ENCODE data around the gene IKZF2.

Gene IKZF2

DNA sequence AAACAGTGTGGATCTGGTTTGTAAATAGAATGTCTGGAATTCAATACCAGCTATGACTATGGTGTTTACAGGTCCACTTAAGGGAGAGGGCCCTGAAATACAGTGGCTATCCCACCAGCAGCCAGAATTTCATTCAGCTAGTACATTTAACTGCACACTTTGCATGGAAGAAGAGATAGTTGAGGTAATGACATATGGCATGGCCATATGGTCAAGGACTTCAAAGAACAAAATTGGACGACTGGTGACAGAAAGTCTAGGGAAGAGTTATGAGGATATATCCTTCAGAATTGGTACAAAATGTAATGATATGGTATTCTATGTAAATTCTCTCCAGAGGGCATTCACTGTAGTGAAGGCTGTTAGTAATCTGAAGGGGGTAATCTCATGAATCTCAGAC, 105.0 kb downstream of the IKZF2 start:
- TF ChIP-seq, protein P1, sequence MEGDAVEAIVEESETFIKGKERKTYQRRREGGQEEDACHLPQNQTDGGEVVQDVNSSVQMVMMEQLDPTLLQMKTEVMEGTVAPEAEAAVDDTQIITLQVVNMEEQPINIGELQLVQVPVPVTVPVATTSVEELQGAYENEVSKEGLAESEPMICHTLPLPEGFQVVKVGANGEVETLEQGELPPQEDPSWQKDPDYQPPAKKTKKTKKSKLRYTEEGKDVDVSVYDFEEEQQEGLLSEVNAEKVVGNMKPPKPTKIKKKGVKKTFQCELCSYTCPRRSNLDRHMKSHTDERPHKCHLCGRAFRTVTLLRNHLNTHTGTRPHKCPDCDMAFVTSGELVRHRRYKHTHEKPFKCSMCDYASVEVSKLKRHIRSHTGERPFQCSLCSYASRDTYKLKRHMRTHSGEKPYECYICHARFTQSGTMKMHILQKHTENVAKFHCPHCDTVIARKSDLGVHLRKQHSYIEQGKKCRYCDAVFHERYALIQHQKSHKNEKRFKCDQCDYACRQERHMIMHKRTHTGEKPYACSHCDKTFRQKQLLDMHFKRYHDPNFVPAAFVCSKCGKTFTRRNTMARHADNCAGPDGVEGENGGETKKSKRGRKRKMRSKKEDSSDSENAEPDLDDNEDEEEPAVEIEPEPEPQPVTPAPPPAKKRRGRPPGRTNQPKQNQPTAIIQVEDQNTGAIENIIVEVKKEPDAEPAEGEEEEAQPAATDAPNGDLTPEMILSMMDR (conservative IDR thresholded peaks at IDR 0.05; ENCODE audit: low read depth, low read length): no peak
- H3K9ac ChIP-seq: no peak overlapping the region
- H3K4me1 ChIP-seq (ENCODE audit: low read depth, poor library complexity, severe bottlenecking): no peaks in the 10 kb centered on the region
- no peaks in the 10 kb centered on the region for H3K27me3 ChIP-seq (ENCODE audit: insufficient read depth, low read depth)
- no peak overlapping the region for H2AFZ ChIP-seq (ENCODE audit: low read depth)
- H3K79me2 ChIP-seq (ENCODE audit: insufficient read depth, low read depth): no peaks in the 10 kb centered on the region
- no peak overlapping the region for H3K4me3 ChIP-seq (IDR thresholded peaks at IDR 0.05; ENCODE audit: insufficient read depth, low read depth, low read length)
- no peaks in the 10 kb centered on the region for H4K20me1 ChIP-seq (ENCODE audit: insufficient read depth)
- H3K4me2 ChIP-seq: no peak overlapping the region
- no peak overlapping the region for H3K27ac ChIP-seq
- H3K36me3 ChIP-seq (ENCODE audit: insufficient read depth): no peaks in the 10 kb centered on the region

DNA sequence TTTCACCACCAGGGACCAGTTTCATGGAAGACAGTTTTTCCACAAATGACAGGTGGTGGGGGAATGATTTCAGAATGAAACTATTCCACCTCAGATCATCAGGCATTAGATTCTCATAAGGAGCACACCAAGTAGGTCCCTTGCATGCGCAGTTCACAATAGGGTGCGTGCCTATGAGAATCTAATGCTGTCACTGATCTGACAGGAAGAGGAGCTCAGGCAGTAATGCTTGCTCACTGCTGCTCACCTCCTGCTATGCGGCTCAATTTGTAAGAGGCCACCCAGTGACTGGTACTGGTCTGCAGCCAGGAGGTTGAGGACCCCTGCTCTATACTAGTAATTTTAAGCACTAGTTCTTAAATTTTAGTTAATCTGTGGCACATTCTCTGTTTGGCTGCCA, 107.8 kb downstream of the IKZF2 start:
- no peak overlapping the region for H2AFZ ChIP-seq (ENCODE audit: low read depth)
- no peaks in the 10 kb centered on the region for H3K36me3 ChIP-seq (ENCODE audit: insufficient read depth)
- H3K4me3 ChIP-seq (IDR thresholded peaks at IDR 0.05; ENCODE audit: insufficient read depth, low read depth, low read length): no peak overlapping the region
- no peaks in the 10 kb centered on the region for H3K4me1 ChIP-seq (ENCODE audit: low read depth, poor library complexity, severe bottlenecking)
- H4K20me1 ChIP-seq (ENCODE audit: insufficient read depth): no peaks in the 10 kb centered on the region
- no peak overlapping the region for H3K9ac ChIP-seq
- TF ChIP-seq, protein P1 (conservative IDR thresholded peaks at IDR 0.05; ENCODE audit: low read depth, low read length): no peak
- H3K27ac ChIP-seq: no peak overlapping the region
- no peak overlapping the region for H3K4me2 ChIP-seq
- H3K27me3 ChIP-seq (ENCODE audit: insufficient read depth, low read depth): no peaks in the 10 kb centered on the region
- H3K79me2 ChIP-seq (ENCODE audit: insufficient read depth, low read depth): no peaks in the 10 kb centered on the region

DNA sequence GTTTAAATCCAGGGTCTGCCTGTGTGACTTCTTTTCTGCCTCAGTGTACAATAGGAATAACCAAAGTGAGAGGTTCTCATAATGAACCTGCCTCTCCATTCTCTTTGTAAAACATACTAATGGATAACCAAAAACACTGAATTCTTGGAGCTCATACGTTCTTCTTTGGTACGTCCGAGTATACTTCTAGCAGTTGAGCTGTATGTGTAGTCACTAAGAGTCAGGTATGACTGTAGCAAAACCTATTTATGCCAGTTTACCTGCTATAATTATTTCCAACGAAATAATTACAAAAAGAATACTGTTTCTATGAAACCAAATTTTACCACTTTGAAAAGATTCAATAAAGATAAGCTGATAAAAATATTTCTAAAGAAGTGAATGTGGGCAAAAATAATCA, 109.2 kb downstream of the IKZF2 start:
- TF ChIP-seq, protein P1 (conservative IDR thresholded peaks at IDR 0.05; ENCODE audit: low read depth, low read length): no peak
- Histone ChIP-seq H3K4me3 (IDR thresholded peaks at IDR 0.05; ENCODE audit: insufficient read depth, low read depth, low read length) (no peak overlapping the region), H3K36me3 (ENCODE audit: insufficient read depth) (no peaks in the 10 kb centered on the region), H3K9ac (no peak overlapping the region), H3K4me1 (ENCODE audit: low read depth, poor library complexity, severe bottlenecking) (peaks cover 8% of the 10 kb centered on the region), H3K27me3 (ENCODE audit: insufficient read depth, low read depth) (no peaks in the 10 kb centered on the region), H3K4me2 (no peak overlapping the region), H3K27ac (no peak overlapping the region), H4K20me1 (ENCODE audit: insufficient read depth) (no peaks in the 10 kb centered on the region), H2AFZ (ENCODE audit: low read depth) (no peak overlapping the region), H3K79me2 (ENCODE audit: insufficient read depth, low read depth) (no peaks in the 10 kb centered on the region)

DNA sequence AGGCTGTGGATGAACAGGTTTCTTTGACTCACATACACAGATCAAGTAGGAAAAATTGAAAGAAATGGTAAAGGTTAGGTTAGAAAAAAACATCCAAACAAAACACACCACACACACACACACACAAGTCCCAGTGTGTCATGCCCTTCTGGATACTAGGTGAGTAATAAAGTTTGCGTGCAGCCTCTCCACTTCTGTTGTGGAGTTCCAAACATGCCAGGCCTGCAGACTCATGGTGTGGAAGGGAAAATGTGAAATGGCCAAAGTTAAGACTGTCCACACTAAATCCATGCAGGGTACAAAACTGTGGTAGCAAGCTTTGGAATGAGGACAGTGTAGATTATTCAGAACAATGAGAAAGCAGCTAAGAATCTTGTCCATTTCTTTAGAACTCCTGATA, 114.6 kb downstream of the IKZF2 start:
- TF ChIP-seq, protein P1 (conservative IDR thresholded peaks at IDR 0.05; ENCODE audit: low read depth, low read length): no peak

More for the DNA sequence above, 114.6 kb downstream of the IKZF2 start:
- no peaks in the 10 kb centered on the region for H3K27me3 ChIP-seq (ENCODE audit: insufficient read depth, low read depth)
- no peaks in the 10 kb centered on the region for H4K20me1 ChIP-seq (ENCODE audit: insufficient read depth)
- H3K79me2 ChIP-seq (ENCODE audit: insufficient read depth, low read depth): no peaks in the 10 kb centered on the region
- H3K4me1 ChIP-seq (ENCODE audit: low read depth, poor library complexity, severe bottlenecking): peaks cover 8% of the 10 kb centered on the region
- no peaks in the 10 kb centered on the region for H3K36me3 ChIP-seq (ENCODE audit: insufficient read depth)
- no peak overlapping the region for H2AFZ ChIP-seq (ENCODE audit: low read depth)
- H3K27ac ChIP-seq: no peak overlapping the region
- H3K9ac ChIP-seq: no peak overlapping the region
- no peak overlapping the region for H3K4me3 ChIP-seq (IDR thresholded peaks at IDR 0.05; ENCODE audit: insufficient read depth, low read depth, low read length)
- no peak overlapping the region for H3K4me2 ChIP-seq
